HG02678 (cell line): ENCODE data around the gene APPL1.

Source experiments
- ATAC-seq: cut with Tn5 transposase; IDR thresholded peaks from one replicate; pipeline ENCODE4 v1.9.1; 2021; ENCODE audit warnings: mild to moderate bottlenecking, moderate library complexity; ENCODE audit not compliant: unreplicated experiment

The APPL1 gene

GRCh38 chr3:57227204-57227929, at the start of gene APPL1:
TSS of gene APPL1 (plus strand) at chr3:57227729. CDS start at chr3:57227884, 155 bp downstream.
- ATAC-seq = peak; percentile 92

GRCh38 chr3:57179580-57180410, 47.7 kb upstream of the APPL1 start:
- ATAC-seq = no peak

- no peak for ATAC-seq
These were observed 43.0 kb upstream of the APPL1 start for GRCh38 chr3:57184526-57184925.

GRCh38 chr3:57192028-57192427, 35.5 kb upstream of the APPL1 start:
- no peak for ATAC-seq

GRCh38 chr3:57194641-57195040, 32.9 kb upstream of the APPL1 start:
- no peak for ATAC-seq

GRCh38 chr3:57199895-57200297, 27.6 kb upstream of the APPL1 start, which contains the start of gene HESX1:
TSS of gene HESX1 (minus strand) at chr3:57199978. CDS start at chr3:57199918, 60 bp downstream.
- no peak for ATAC-seq

- ATAC-seq = no peak
These were observed 21.1 kb upstream of the APPL1 start for GRCh38 chr3:57206423-57206822.

- ATAC-seq = no peak
These were observed 5.6 kb upstream of the APPL1 start for GRCh38 chr3:57221883-57222282.

- no peak for ATAC-seq
These were observed 2.7 kb upstream of the APPL1 start for GRCh38 chr3:57224856-57225255.

GRCh38 chr3:57226176-57226575, 1.4 kb upstream of the APPL1 start:
- ATAC-seq = no peak

- ATAC-seq = peak; percentile 42
These were observed 612 bp downstream of the APPL1 start for GRCh38 chr3:57227930-57228751.

GRCh38 chr3:57230006-57230405, 2.5 kb downstream of the APPL1 start:
- no peak for ATAC-seq

GRCh38 chr3:57233799-57234198, 6.3 kb downstream of the APPL1 start:
- no peak for ATAC-seq

GRCh38 chr3:57234613-57235575, 7.4 kb downstream of the APPL1 start:
- peak; percentile 69 for ATAC-seq

- no peak for ATAC-seq
These were observed 17.4 kb downstream of the APPL1 start for GRCh38 chr3:57244946-57245345.

- no peak for ATAC-seq
These were observed 24.9 kb downstream of the APPL1 start for GRCh38 chr3:57252404-57252803.

- no peak for ATAC-seq
These were observed 29.3 kb downstream of the APPL1 start for GRCh38 chr3:57256844-57257243.

- ATAC-seq = no peak
These were observed 30.1 kb downstream of the APPL1 start for GRCh38 chr3:57257678-57258077.

- ATAC-seq = no peak
These were observed 33.6 kb downstream of the APPL1 start for GRCh38 chr3:57261119-57261518.

GRCh38 chr3:57261929-57262328, 34.4 kb downstream of the APPL1 start:
- no peak for ATAC-seq
